ENCODE results near the gene BBS9. TPM values are rescaled to one million over a fixed set of nuclear protein-coding genes. Genes with fewer than 3 reads are reported as not detected.

Gene BBS9
- total and polyA plus RNA-seq, 2 of the 4 experiments (the other 2 are of a cell fraction): 7.9 to 9.5 TPM

DNA sequence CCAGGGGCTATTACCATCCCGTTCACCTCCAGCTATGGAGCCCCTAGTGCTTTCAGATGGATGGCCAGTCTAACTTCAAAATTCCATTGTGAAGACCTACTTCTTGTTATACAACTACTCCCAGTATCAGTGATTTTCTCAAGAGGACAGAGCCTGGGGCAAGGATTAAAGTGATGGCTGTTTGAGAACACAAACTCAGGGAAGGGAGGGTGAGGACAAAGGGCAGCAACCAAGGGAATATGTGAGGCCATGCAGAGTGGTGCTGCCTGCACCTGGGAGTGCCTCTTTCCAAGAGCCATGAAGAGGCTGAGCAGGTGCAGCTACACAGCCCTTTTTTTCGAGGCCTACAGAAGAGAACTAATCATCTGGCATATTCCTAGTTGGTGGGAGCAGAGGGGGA lies 472.5 kb downstream of the BBS9 start:
- intact Hi-C loops (cut with micrococcal nuclease) (no loop called here), in situ Hi-C loops (cut with MboI; ENCODE audit: low sequenced_read_pairs) (no loop called here), dilution Hi-C loops (cut with HindIII; ENCODE audit: low sequenced_read_pairs, unreplicated experiment) (no loop called here)
- Histone ChIP-seq H3K79me1 (ENCODE audit: low read depth in 1 of 2, low read length in 2 of 2) (no peaks in the 10 kb centered on the region), H3K36me3 (ENCODE audit: control insufficient read depth, insufficient read depth, low read length) (no peaks in the 10 kb centered on the region), H4K91ac (ENCODE audit: insufficient read depth, low read depth, low read length) (no peak overlapping the region), H2BK5ac (ENCODE audit: low read depth, low read length, poor library complexity, severe bottlenecking) (no peak overlapping the region), H4K20me1 (ENCODE audit: insufficient read depth, low read length) (no peaks in the 10 kb centered on the region), H3K18ac (ENCODE audit: low read depth, low read length) (no peak overlapping the region), H3K14ac (replicated peaks; ENCODE audit: low read depth, low read length) (no peak overlapping the region), H2BK120ac (ENCODE audit: low read depth, low read length) (no peak overlapping the region), H3K9me1 (ENCODE audit: insufficient read depth, low read length) (no peaks in the 10 kb centered on the region), H3K4me2 (ENCODE audit: low read depth, low read length) (no peak overlapping the region), H3K56ac (ENCODE audit: extremely low read depth, insufficient read depth, low read length) (no peak overlapping the region), H2AFZ (replicated peaks; ENCODE audit: low read length, poor library complexity) (no peak overlapping the region), H3K4ac (ENCODE audit: low read depth, low read length) (no peak overlapping the region), H3K4me3 (ENCODE audit: insufficient read depth, low read depth, low read length) (no peak overlapping the region), H3K27me3 (ENCODE audit: control insufficient read depth, insufficient read depth, low read length) (no peaks in the 10 kb centered on the region), H3K9ac (ENCODE audit: low read depth, low read length) (no peak overlapping the region), H2AK9ac (replicated peaks; ENCODE audit: low read depth, low read length, poor library complexity) (no peak overlapping the region), H3K27ac (ENCODE audit: insufficient read depth, low read length) (no peak overlapping the region), H3K23ac (ENCODE audit: low read depth, low read length) (no peak overlapping the region), H2AK5ac (ENCODE audit: low read depth, low read length) (no peak overlapping the region), H3K4me1 (ENCODE audit: control insufficient read depth, insufficient read depth, low read length) (peaks cover 5% of the 10 kb centered on the region), H4K8ac (ENCODE audit: low read depth in 2 of 2, low read length in 2 of 2) (no peak overlapping the region), H4K5ac (ENCODE audit: low read depth, low read length) (no peak overlapping the region), H2BK20ac (ENCODE audit: low read depth, low read length) (no peak overlapping the region), H3K9me3 (ENCODE audit: control insufficient read depth, insufficient read depth, low read length) (no peaks in the 10 kb centered on the region), H2BK15ac (ENCODE audit: low read depth, low read length) (no peak overlapping the region)
- POLR2A ChIA-PET (ENCODE audit: unreplicated experiment): no interaction called here
- TF ChIP-seq CEBPB (IDR thresholded peaks at IDR 0.05; ENCODE audit: low read depth, low read length) (no peak), SMC3 (IDR thresholded peaks at IDR 0.05; ENCODE audit: low read depth, low read length) (no peak)
- no peak for DNase-seq
- no CpG with 5 or more reads among the region's 2 CpGs for WGBS, 2 experiments (ENCODE audit: extremely low coverage in 2 of 2, insufficient read length in 1 of 2)
- ATAC-seq (ENCODE audit: low read depth): no peak
- CTCF ChIA-PET: no interaction called here
- no TSS peak for BruUV-seq (replicated peaks)
